Tibial artery (tissue), 4 donors: Measurements from ENCODE around the gene MGRN1.

Experiments
- DNase-seq, 2 donors: peaks; one replicate each; pipeline ENCODE4 v3.0.0-alpha.2; 2019
- H3K27ac ChIP-seq, 2 donors: fragments of 200-600 bp; sonication (generic) in 1 of 2; 1 replicate in 1 of 2; 2 replicates in 1 of 2; pipeline ENCODE4 v1.5.1; 2018 to 2019; ENCODE audit warnings: mild to moderate bottlenecking in 1 of 2
- H3K27me3 ChIP-seq, 2 donors: fragments of 200-600 bp; sonication (generic) in 1 of 2; one replicate each; pipeline versions ENCODE4 v1.5.1 to v1.6.0; 2016 to 2019
- H3K36me3 ChIP-seq, 3 donors: fragments of 200-600 bp; sonication (generic) in 2 of 3; one replicate each; pipeline ENCODE4 v1.5.1; 2016 to 2019; ENCODE audit warnings: mild to moderate bottlenecking in 2 of 3
- H3K4me1 ChIP-seq, 4 donors: fragments of 200-600 bp; sonication (generic) in 2 of 4; 1 replicate in 3 of 4; 2 replicates in 1 of 4; pipeline ENCODE4 v1.5.1; 2016 to 2019
- H3K4me3 ChIP-seq, 2 donors: fragments of 200-600 bp; sonication (generic) in 1 of 2; 1 replicate in 1 of 2; 2 replicates in 1 of 2; pipeline ENCODE4 v1.5.1; 2018 to 2019; ENCODE audit warnings: mild to moderate bottlenecking in 2 of 2
- H3K9me3 ChIP-seq, 3 donors: fragments of 200-600 bp; sonication (generic) in 1 of 3; one replicate each; pipeline ENCODE4 v1.5.1; 2016 to 2019
- intact Hi-C: fragments of 100-400 bp; cut with DNase I; formaldehyde crosslinking; loops from one replicate; pipeline ENCODE4 v1.15.0; 2023; ENCODE audit warnings: low total_unique reads
- TF ChIP-seq, protein P1 (sequence below), 2 experiments: fragments of 200-600 bp in 1 of 2; fragments of 450-650 bp in 1 of 2; IDR thresholded peaks; one replicate each; pipeline ENCODE4 v1.5.1; 2017 to 2019; ENCODE audit warnings: antibody characterized with exemption in 2 of 2, mild to moderate bottlenecking in 1 of 2, moderate library complexity in 1 of 2

The MGRN1 gene

DNA sequence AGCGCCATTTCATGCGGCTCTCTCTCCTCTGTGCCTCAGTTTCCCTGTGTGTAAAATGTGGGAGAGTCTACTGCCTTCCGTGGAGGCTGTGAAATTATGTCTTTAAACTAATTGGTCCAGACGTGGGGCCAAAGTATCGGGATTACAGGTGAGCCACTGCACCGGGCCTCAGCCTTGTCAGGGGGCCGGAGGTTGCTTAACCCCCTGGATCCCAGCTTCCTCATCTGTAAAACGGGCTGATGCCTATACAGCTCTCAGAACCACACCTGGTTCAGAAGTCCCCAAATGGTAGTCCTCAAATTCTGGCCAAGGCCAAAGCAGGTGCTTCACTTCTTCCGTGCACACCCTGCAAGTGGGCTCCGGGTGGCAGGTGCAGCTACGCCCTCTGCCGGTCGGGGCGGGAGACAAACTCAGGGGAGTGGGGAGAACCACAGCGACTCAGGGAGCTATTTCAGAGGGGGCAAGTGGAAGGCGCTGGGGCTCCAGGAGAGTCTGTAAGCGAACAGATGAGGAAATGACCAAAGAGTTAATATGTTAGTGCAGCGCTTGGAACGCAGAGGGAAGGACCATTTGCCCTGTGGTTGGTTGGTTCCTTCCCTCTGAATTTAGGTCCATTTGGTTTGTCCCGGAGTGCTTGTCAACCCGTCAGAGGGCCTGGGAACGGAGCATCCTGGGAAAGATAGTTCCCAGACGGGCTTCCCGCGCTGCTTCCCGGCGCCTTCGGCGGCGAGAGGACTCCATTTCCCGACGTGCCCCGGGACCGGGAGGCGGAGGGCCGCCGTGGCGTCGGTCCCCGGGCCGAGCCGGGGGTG is at the start of gene MGRN1:
Gene MGRN1 (plus strand): TSS at position 812 of the 812 bp plus-strand sequence. CDS start 135 bp downstream, outside the sequence.
- Histone ChIP-seq H3K4me1 (peaks cover 0 to 34% (median 23%) of the 10 kb centered on the region in 4 donors), H3K9me3 (no peaks in the 10 kb centered on the region), H3K27ac (peak within 1 kb of the TSS; percentile 83 to 90), H3K4me3 (peak within 1 kb of the TSS; percentile 62 to 93), H3K36me3 (no peaks in the 10 kb centered on the region), H3K27me3 (no peaks in the 10 kb centered on the region)
- intact Hi-C loops = no loop called here
- peak; percentile 94 to 97 for DNase-seq
- TF ChIP-seq, protein P1, sequence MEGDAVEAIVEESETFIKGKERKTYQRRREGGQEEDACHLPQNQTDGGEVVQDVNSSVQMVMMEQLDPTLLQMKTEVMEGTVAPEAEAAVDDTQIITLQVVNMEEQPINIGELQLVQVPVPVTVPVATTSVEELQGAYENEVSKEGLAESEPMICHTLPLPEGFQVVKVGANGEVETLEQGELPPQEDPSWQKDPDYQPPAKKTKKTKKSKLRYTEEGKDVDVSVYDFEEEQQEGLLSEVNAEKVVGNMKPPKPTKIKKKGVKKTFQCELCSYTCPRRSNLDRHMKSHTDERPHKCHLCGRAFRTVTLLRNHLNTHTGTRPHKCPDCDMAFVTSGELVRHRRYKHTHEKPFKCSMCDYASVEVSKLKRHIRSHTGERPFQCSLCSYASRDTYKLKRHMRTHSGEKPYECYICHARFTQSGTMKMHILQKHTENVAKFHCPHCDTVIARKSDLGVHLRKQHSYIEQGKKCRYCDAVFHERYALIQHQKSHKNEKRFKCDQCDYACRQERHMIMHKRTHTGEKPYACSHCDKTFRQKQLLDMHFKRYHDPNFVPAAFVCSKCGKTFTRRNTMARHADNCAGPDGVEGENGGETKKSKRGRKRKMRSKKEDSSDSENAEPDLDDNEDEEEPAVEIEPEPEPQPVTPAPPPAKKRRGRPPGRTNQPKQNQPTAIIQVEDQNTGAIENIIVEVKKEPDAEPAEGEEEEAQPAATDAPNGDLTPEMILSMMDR (IDR thresholded peaks at IDR 0.05) = peak; percentile 81 to 83

DNA sequence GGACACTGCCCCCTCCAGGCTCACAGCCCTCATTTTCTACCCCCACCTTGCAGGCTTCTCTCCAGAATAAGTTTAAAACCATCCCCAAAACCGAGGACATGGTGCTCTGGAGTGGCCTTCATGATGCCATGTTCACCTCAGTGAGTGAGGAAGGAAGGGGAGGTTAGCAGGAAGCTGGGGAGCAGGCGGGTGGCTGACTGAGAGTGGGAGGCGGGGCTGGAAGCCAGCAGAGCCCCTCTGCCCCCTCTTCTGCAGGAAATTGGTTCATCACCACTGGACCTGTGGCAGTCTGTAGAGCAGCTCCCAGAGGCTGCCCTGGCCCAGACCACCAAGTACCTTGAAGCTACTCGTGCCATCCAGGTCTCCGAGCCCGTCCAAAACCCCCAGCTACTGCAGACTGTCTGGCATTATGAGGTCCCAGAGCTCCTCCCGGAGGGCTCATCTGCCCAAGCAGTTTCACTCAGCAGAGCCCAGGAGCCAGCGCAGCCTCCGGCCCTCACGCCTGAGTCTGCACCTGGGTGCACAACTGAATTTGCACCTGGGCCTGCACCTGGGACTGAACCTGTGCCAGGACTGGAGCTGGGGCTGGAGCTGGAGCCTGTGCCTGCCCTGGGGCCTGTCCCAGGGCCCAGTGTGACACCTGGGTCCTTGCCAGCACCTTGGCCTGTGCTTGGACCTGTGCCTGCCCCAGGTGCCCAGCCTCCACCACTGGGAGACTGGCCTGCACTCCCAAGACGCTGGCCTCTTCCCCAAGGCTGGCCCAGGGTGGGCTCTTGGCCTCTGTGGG is 49.5 kb upstream of the MGRN1 start:
- no peaks in the 10 kb centered on the region for H3K4me1 ChIP-seq
- DNase-seq = no peak

DNA sequence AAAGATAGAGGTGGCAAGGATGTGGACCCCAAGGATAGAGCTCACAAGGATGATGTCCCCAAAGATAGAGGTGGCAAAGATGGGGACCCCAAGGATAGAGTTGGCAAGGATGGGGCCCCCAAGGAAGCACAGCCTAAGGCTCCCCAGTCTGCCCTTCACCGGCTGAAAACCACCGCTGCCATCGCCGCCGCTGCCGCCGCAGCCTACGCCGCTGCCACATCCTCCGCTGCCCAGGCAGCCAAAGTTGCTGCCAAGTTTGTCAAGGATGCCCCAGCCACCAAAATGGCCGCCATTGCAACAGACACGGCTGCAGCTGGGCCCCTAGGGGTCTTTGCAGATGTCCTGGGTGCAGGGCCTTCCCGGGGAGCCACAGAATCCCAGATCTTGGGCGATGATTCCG is 48.6 kb upstream of the MGRN1 start:
- Histone ChIP-seq H3K27ac (no peak overlapping the region), H3K4me1 (no peaks in the 10 kb centered on the region), H3K4me3 (no peak overlapping the region), H3K27me3 (peaks cover 0 to 15% of the 10 kb centered on the region in 2 donors), H3K9me3 (no peaks in the 10 kb centered on the region), H3K36me3 (no peaks in the 10 kb centered on the region)
- no peak for DNase-seq
- TF ChIP-seq, protein P1 (IDR thresholded peaks at IDR 0.05) = no peak
- intact Hi-C loops = no loop called here

More for the DNA sequence above, 49.5 kb upstream of the MGRN1 start:
- TF ChIP-seq, protein P1 (IDR thresholded peaks at IDR 0.05) = no peak
- Histone ChIP-seq H3K36me3 (no peaks in the 10 kb centered on the region), H3K9me3 (no peaks in the 10 kb centered on the region), H3K4me3 (no peak overlapping the region), H3K27ac (no peak overlapping the region), H3K27me3 (peaks cover 0 to 15% of the 10 kb centered on the region in 2 donors)
- intact Hi-C loops = no loop called here

DNA sequence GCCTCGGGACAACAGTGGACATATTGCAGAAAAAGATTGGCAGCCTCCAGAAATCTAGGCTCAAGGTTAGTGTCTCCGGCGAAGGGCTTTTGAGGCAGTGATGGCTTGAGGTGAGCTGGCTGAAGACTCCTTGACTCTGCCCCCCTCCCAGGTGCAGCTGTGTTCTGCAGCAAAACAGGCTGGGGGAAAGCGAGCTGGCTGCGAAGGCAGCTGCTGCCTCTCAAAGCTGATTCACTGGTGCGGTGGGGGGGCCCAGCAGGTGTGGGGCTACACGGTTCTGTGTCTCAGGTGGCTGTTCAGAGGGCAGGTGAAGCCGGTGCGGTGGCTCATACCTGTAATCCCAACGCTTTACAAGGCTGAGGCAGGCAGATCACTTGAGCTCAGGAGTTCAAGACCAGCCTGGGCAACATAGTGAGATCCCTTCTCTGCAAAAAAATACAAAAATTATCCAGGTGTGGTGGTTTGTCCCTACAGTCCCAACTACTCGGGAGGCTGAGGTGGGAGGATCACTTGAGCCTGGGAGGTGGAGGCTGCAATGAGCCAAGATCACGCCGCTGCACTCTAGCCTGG is 45.6 kb upstream of the MGRN1 start:
- intact Hi-C loops = no loop called here
- no peak overlapping the region for H3K4me3 ChIP-seq

DNA sequence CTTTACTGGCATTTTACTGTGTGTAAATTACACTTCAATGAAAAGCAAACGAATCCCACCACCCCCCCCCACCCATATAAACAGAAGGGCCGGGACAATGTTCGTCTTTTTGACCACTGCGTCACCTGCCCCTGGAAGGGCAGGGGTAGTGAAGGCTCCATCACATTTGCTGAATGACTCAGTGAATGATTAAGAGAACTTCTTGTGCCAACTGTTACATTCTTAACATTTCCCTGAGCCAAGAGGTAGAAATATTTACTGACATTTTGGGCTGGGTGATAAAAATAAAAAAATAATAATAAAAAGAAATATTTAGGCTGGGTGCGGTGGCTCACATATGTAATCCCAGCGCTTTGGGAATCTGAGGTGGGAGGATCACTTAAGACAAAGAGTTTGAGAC is 44.4 kb upstream of the MGRN1 start:
- no peaks in the 10 kb centered on the region for H3K36me3 ChIP-seq
- TF ChIP-seq, protein P1 (IDR thresholded peaks at IDR 0.05) = no peak
- no peak overlapping the region for H3K4me3 ChIP-seq
- peaks cover 0 to 11% of the 10 kb centered on the region in 2 donors for H3K27me3 ChIP-seq
- H3K27ac ChIP-seq = no peak overlapping the region
- intact Hi-C loops = no loop called here
- H3K9me3 ChIP-seq = no peaks in the 10 kb centered on the region
- no peak for DNase-seq
- no peaks in the 10 kb centered on the region for H3K4me1 ChIP-seq

More for the DNA sequence above, 45.6 kb upstream of the MGRN1 start:
- Histone ChIP-seq H3K36me3 (no peaks in the 10 kb centered on the region), H3K4me1 (no peaks in the 10 kb centered on the region), H3K27me3 (peaks cover 0 to 15% of the 10 kb centered on the region in 2 donors), H3K27ac (no peak overlapping the region), H3K9me3 (no peaks in the 10 kb centered on the region)
- TF ChIP-seq, protein P1 (IDR thresholded peaks at IDR 0.05) = no peak
- DNase-seq = no peak
